Cardiac fibroblast (primary cell): ENCODE results near the gene RCCD1.

ENCODE experiments used
- DNase-seq, 2 donors: peaks; one replicate each; pipeline versions ENCODE4 v3.0.0 to v3.0.0-alpha.2; 2010; ENCODE audit warnings: low read depth in 2 of 2
- H3K4me3 ChIP-seq, 2 donors: replicated peaks in 1 of 2; 1 replicate in 1 of 2; 2 replicates in 1 of 2; pipeline ENCODE4 v1.5.1; 2011; ENCODE audit warnings: low read depth in 2 of 2, low read length in 2 of 2, mild to moderate bottlenecking in 2 of 2, moderate library complexity in 1 of 2
- CTCF ChIP-seq: IDR thresholded peaks from one replicate; pipeline ENCODE4 v1.5.1; 2011; ENCODE audit warnings: low read depth, mild to moderate bottlenecking, low read length, inconsistent platforms

RCCD1 gene

GRCh38 chr15:90972133-90972532 lies 17.4 kb downstream of the RCCD1 start:
- DNase-seq, result no peak
- H3K4me3 ChIP-seq, result no peak overlapping the region
- TF ChIP-seq CTCF, result no peak

GRCh38 chr15:90974216-90974615 lies 19.5 kb downstream of the RCCD1 start:
- no peak overlapping the region for H3K4me3 ChIP-seq
- no peak for DNase-seq
- no peak for TF ChIP-seq CTCF

- H3K4me3 ChIP-seq, result no peak overlapping the region
- no peak for TF ChIP-seq CTCF
- DNase-seq, result no peak
Measured at GRCh38 chr15:90979582-90979981, 24.9 kb downstream of the RCCD1 start.

DNA sequence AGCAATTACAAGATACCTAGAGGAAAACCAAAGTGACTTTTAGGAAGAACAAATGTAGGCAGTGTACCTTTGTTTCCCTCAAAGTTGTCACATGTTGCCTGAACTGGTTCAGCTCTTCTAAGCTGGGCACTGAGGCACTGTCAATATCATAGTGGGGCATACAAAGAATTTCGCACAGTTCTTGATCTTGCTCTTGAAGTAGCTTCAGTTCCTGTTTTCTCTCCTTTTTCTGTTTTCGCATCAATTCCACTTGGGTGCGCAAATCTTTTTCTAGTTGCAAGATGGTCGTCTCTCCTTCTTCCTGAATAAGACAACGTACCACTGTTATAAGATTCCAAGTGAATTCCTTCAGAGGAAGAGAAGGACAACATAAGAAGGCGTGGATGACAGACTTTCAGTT lies 27.0 kb downstream of the RCCD1 start:
- no peak for DNase-seq
- H3K4me3 ChIP-seq, result no peak overlapping the region
- no peak for TF ChIP-seq CTCF

DNA sequence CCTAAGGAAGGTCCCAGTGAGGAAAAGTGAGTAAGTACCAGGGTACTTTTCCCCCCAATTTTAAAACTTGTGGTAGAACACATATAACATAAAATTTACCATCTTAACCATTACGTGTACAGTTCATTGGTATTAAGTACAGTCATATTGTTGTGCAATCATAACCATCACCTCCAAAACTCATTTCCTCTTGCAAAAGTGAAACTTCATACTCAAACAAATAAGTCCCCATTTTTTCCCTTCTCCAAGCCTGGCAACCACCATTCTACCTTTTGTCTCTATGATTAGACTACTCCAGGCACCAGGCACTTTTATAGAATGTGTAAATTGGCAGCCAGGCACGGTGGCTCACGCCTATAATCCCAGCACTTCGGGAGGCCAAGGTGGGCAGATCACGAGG lies 27.5 kb downstream of the RCCD1 start:
- DNase-seq, result peak; percentile 50 to 73
- TF ChIP-seq CTCF, result no peak
- H3K4me3 ChIP-seq, result no peak overlapping the region

GRCh38 chr15:90986790-90987507 lies 32.3 kb downstream of the RCCD1 start:
- no peak for DNase-seq
- TF ChIP-seq CTCF, result no peak
- H3K4me3 ChIP-seq, result no peak overlapping the region
